ENCODE measurements around the gene IFI6. TPM values are rescaled to one million over a fixed set of nuclear protein-coding genes. Genes with fewer than 3 reads are reported as not detected.
A peak's percentile ranks its signal among the peaks of the same experiment; 100 is the strongest.
"Not testable (repeated sequence)": the region's sequence is repeated elsewhere in the genome, so short reads cannot be mapped to it uniquely, and the experiment has no call there.

IFI6 gene
- total RNA-seq, 1 donor from 2014 or later, result 259 TPM

- peaks cover 15% of the 10 kb centered on the region for H3K4me1 ChIP-seq
- no peaks in the 10 kb centered on the region for H3K36me3 ChIP-seq
- no peak overlapping the region for H3K27ac ChIP-seq
- DNase-seq (no peak), ATAC-seq (no peak)
- intact Hi-C loops (cut with DNase I), result no loop called here
- no peaks in the 10 kb centered on the region for H3K27me3 ChIP-seq
- TF ChIP-seq, protein P1, sequence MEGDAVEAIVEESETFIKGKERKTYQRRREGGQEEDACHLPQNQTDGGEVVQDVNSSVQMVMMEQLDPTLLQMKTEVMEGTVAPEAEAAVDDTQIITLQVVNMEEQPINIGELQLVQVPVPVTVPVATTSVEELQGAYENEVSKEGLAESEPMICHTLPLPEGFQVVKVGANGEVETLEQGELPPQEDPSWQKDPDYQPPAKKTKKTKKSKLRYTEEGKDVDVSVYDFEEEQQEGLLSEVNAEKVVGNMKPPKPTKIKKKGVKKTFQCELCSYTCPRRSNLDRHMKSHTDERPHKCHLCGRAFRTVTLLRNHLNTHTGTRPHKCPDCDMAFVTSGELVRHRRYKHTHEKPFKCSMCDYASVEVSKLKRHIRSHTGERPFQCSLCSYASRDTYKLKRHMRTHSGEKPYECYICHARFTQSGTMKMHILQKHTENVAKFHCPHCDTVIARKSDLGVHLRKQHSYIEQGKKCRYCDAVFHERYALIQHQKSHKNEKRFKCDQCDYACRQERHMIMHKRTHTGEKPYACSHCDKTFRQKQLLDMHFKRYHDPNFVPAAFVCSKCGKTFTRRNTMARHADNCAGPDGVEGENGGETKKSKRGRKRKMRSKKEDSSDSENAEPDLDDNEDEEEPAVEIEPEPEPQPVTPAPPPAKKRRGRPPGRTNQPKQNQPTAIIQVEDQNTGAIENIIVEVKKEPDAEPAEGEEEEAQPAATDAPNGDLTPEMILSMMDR (IDR thresholded peaks at IDR 0.05), result no peak
- no peak overlapping the region for H3K4me3 ChIP-seq
- no peaks in the 10 kb centered on the region for H3K9me3 ChIP-seq
Observed at GRCh38 chr1:27646676-27647075, 25.3 kb downstream of the IFI6 start.

GRCh38 chr1:27645071-27645415, 26.9 kb downstream of the IFI6 start:
- Histone ChIP-seq H3K36me3 (no peaks in the 10 kb centered on the region), H3K4me3 (no peak overlapping the region), H3K27ac (no peak overlapping the region), H3K9me3 (no peaks in the 10 kb centered on the region), H3K27me3 (no peaks in the 10 kb centered on the region), H3K4me1 (peaks cover 7% of the 10 kb centered on the region)
- no peak for DNase-seq
- no peak for ATAC-seq
- TF ChIP-seq, protein P1 (IDR thresholded peaks at IDR 0.05), result no peak
- intact Hi-C loops (cut with DNase I), result no loop called here

GRCh38 chr1:27644369-27645070, 27.5 kb downstream of the IFI6 start:
- intact Hi-C loops (cut with DNase I), result no loop called here
- Histone ChIP-seq H3K4me3 (no peak overlapping the region), H3K4me1 (peaks cover 6% of the 10 kb centered on the region), H3K27ac (no peak overlapping the region), H3K27me3 (no peaks in the 10 kb centered on the region), H3K36me3 (no peaks in the 10 kb centered on the region), H3K9me3 (no peaks in the 10 kb centered on the region)
- TF ChIP-seq, protein P1 (IDR thresholded peaks at IDR 0.05), result no peak
- DNase-seq, result no peak
- ATAC-seq, result no peak

GRCh38 chr1:27643600-27644368, 28.2 kb downstream of the IFI6 start:
- Histone ChIP-seq H3K4me3 (no peak overlapping the region), H3K9me3 (no peaks in the 10 kb centered on the region), H3K27me3 (no peaks in the 10 kb centered on the region), H3K36me3 (no peaks in the 10 kb centered on the region), H3K4me1 (peaks cover 6% of the 10 kb centered on the region), H3K27ac (no peak overlapping the region)
- DNase-seq, result no peak
- peak; percentile 88 for ATAC-seq
- TF ChIP-seq, protein P1 (IDR thresholded peaks at IDR 0.05), result peak; percentile 85
- intact Hi-C loops (cut with DNase I), result no loop called here

- ATAC-seq; DNase-seq; intact Hi-C loops (cut with DNase I); H3K9me3 ChIP-seq; H3K27ac ChIP-seq; H3K27me3 ChIP-seq; H3K36me3 ChIP-seq; H3K4me3 ChIP-seq: not testable (repeated sequence)
- H3K4me1 ChIP-seq, result peaks cover 11% of the 10 kb centered on the region
Observed at GRCh38 chr1:27640514-27640913, 31.5 kb downstream of the IFI6 start.

DNA sequence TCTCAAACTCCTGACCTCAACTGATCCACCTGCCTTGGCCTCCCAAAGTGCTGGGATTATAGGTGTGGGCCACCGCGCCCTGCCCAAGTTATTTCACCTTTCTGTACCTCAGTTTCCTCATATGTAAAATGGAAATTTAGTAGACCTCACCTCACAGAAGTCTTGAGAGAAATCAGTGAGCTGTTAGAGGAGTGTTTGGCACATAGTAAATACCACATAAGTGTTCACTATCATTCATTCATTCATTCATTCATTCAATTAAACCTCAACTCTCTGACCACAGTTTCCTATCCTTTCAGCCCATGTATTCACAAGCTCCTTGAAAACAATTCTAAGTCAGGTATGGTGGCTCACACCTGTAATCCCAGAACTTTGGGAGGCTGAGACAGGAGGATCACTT, 33.2 kb downstream of the IFI6 start:
- Histone ChIP-seq H3K9me3 (no peaks in the 10 kb centered on the region), H3K36me3 (no peaks in the 10 kb centered on the region), H3K4me1 (peaks cover 13% of the 10 kb centered on the region), H3K27me3 (no peaks in the 10 kb centered on the region), H3K4me3 (no peak overlapping the region), H3K27ac (no peak overlapping the region)
- TF ChIP-seq, protein P1 (IDR thresholded peaks at IDR 0.05), result no peak
- ATAC-seq, result no peak
- no peak for DNase-seq
- intact Hi-C loops (cut with DNase I), result no loop called here
